Stomach (tissue), 9 donors: Measurements from ENCODE around the gene DPYSL4. TPM values are rescaled to one million over a fixed set of nuclear protein-coding genes. Genes with fewer than 3 reads are reported as not detected.

Experiments
- DNase-seq, 2 donors: peaks; one replicate each; pipeline versions ENCODE4 v3.0.0 to v3.0.0-alpha.2; 2013 to 2019
- H3K27ac ChIP-seq, 5 donors: fragments of 200-600 bp in 4 of 5; sonication (generic) in 4 of 5; one replicate each; pipeline ENCODE4 v1.5.1; 2013 to 2019; ENCODE audit warnings: mild to moderate bottlenecking in 1 of 5, moderate library complexity in 1 of 5
- H3K27me3 ChIP-seq, 3 donors: fragments of 200-600 bp; sonication (generic); one replicate each; pipeline ENCODE4 v1.5.1; 2017 to 2019; ENCODE audit warnings: mixed run types in 1 of 3
- H3K36me3 ChIP-seq, 4 donors: fragments of 200-600 bp; sonication (generic); 1 replicate in 3 of 4; 2 replicates in 1 of 4; pipeline ENCODE4 v1.5.1; 2016 to 2019
- H3K4me1 ChIP-seq, 4 donors: fragments of 200-600 bp; sonication (generic); one replicate each; pipeline ENCODE4 v1.5.1; 2016 to 2019
- H3K4me3 ChIP-seq, 4 donors: fragments of 200-600 bp; sonication (generic) in 3 of 4; one replicate each; pipeline ENCODE4 v1.5.1; 2016 to 2019; ENCODE audit warnings: mild to moderate bottlenecking in 1 of 4
- H3K9me3 ChIP-seq, 4 donors: fragments of 200-600 bp; sonication (generic); one replicate each; pipeline ENCODE4 v1.5.1; 2016 to 2019
- CTCF ChIP-seq, 7 experiments: fragments of 450-650 bp in 4 of 7; fragments of 200-600 bp in 3 of 7; sonication (generic) in 3 of 7; IDR thresholded peaks; one replicate each; pipeline ENCODE4 v1.5.1; 2016 to 2019; ENCODE audit warnings: antibody characterized with exemption in 7 of 7, control low read depth in 2 of 7, mild to moderate bottlenecking in 1 of 7
- EP300 ChIP-seq: sonication (generic); formaldehyde crosslinking; IDR thresholded peaks from one replicate; pipeline ENCODE4 v1.6.1; 2017; ENCODE audit warnings: antibody characterized with exemption
- POLR2A ChIP-seq, 4 donors: fragments of 450-650 bp; IDR thresholded peaks; one replicate each; pipeline ENCODE4 v1.6.1; 2016; ENCODE audit warnings: antibody characterized with exemption in 4 of 4, control low read depth in 2 of 4, mild to moderate bottlenecking in 1 of 4, moderate library complexity in 1 of 4
- POLR2AphosphoS5 ChIP-seq, 3 donors: sonication (generic); formaldehyde crosslinking; IDR thresholded peaks; one replicate each; pipeline ENCODE4 v1.6.1; 2016; ENCODE audit warnings: antibody characterized with exemption in 3 of 3
- WGBS, 5 donors: extraction: QIAGEN DNeasy Blood & Tissue Kit in 3 of 5; methylation state at CpG; one replicate each; pipeline versions ENCODE4 v1.1.5 to v1.1.7; 2013 to 2018; 5-methylcytosine and 5-hydroxymethylcytosine counted together
- intact Hi-C: fragments of 100-400 bp; cut with DNase I; formaldehyde crosslinking; loops from one replicate; pipeline ENCODE4 v1.15.1; 2023; ENCODE audit warnings: low total_unique reads
- polyA plus RNA-seq, 3 donors: library from polyadenylated mRNA; stranded (reverse); fragments of 200-250 nt; gene quantifications; one replicate each; pipeline ENCODE4 v1.2.3, GENCODE V29; 2013
- total RNA-seq, 5 donors: library from RNA; depleted of rRNA; stranded (reverse); fragments of >200 nt; gene quantifications; one replicate each; pipeline versions ENCODE4 v1.1.0 to v1.2.3, GENCODE V29; 2014 to 2016
- donor health status: healthy with polysubstance abuse.
- donor health status: Bipolar disorder and iron deficiency.
- donor health status: healthy.

The DPYSL4 gene
- total and polyA plus RNA-seq, 8 donors = 0.43 to 2.0 (median 0.68) TPM; not detected in 3

DNA sequence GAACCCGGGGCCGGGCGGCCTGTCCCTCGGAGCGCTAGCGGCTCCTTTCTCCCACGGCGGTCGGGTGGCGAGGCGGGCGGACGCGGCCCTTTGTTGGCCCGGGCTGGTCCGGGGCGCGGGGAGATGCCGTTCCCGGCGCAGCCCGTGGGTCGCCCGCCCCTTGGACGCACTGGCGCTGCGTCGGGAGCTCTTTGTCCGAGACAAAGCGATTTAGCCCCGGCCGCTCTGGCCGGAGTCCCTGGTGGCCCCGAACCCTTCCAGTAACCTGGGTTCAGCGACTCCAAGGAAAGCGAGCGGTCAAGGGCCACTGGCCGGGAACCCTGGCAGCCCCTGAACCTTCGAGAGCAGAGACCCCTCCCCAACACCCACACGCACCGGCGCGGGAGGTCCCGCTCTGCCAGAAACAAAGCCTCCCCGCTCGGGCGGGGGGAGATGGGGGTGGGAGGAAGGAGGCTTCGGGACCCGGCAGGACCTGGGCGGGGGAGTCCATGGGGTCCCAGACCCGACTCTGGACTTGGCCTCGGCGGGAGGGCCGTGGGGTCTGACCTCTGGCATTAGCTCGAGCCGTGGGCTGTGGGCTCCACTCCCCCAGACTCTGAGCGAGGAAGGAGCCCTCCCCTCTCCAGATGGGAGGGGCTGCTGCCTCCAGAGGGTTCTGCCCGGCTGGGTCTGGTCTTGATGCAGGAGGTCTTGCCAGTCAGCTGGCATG, 836 bp downstream of the DPYSL4 start:
- DNase-seq = peak in 1 of 2 donors; percentile 43
- intact Hi-C loops = no loop called here
- no peak overlapping the region for H3K27ac ChIP-seq
- H3K27me3 ChIP-seq = peaks cover 20 to 72% (median 58%) of the 10 kb centered on the region in 3 donors
- peak overlapping the region; percentile 39 to 49 (median 44) for H3K4me3 ChIP-seq
- H3K4me1 ChIP-seq = peaks cover 25 to 27% (median 26%) of the 10 kb centered on the region in 4 donors
- TF ChIP-seq CTCF (IDR thresholded peaks at IDR 0.05) (no peak), POLR2AphosphoS5 (IDR thresholded peaks at IDR 0.05) (no peak), EP300 (no peak), POLR2A (IDR thresholded peaks at IDR 0.05) (no peak)
- 3 to 14% (median 4%) methylated on average over 10 to 58 of the region's 58 CpGs for WGBS, 5 donors
- H3K9me3 ChIP-seq = no peaks in the 10 kb centered on the region
- H3K36me3 ChIP-seq = no peaks in the 10 kb centered on the region

DNA sequence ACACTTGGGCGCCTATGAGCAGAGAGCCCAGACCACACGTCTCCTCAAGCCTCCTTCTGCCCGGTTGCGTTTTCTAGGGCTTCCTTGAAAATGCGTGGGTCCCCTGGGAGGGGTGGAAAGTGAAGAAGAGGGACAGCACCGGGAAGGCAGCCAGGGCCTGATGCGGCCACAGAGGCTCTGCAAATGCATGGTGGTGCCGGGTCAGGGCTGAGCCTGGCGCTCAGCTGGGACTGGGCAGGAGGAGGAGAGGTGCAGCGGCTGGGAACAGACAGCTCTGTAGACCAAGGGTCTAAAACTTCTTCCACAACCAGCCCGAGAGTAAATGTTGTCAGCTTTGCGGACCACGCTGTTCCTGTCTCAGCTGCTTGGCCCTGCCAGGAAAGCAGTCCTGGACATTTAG, 1.6 kb downstream of the DPYSL4 start:
- H3K4me1 ChIP-seq = peaks cover 25 to 27% (median 26%) of the 10 kb centered on the region in 4 donors
- peaks cover 20 to 66% (median 58%) of the 10 kb centered on the region in 3 donors for H3K27me3 ChIP-seq
- TF ChIP-seq POLR2A (IDR thresholded peaks at IDR 0.05) (no peak), POLR2AphosphoS5 (IDR thresholded peaks at IDR 0.05) (no peak)
- no peak overlapping the region for H3K4me3 ChIP-seq
- no peaks in the 10 kb centered on the region for H3K36me3 ChIP-seq
- H3K9me3 ChIP-seq = no peaks in the 10 kb centered on the region
- intact Hi-C loops = no loop called here
- DNase-seq = no peak
- WGBS, 5 donors = 52 to 60% (median 55%) methylated on average over 11 to 13 of the region's 13 CpGs
- no peak overlapping the region for H3K27ac ChIP-seq

- H3K36me3 ChIP-seq = no peaks in the 10 kb centered on the region
- 85 to 92% (median 89%) methylated on average over 16 of the region's 16 CpGs for WGBS, 5 donors
- no peak overlapping the region for H3K27ac ChIP-seq
- no peak overlapping the region for H3K4me3 ChIP-seq
- intact Hi-C loops = no loop called here
- peaks cover 20 to 60% (median 58%) of the 10 kb centered on the region in 3 donors for H3K27me3 ChIP-seq
- H3K4me1 ChIP-seq = peaks cover 25 to 27% (median 26%) of the 10 kb centered on the region in 4 donors
- DNase-seq = no peak
- no peak for TF ChIP-seq EP300
- no peak for TF ChIP-seq POLR2AphosphoS5 (IDR thresholded peaks at IDR 0.05)
- TF ChIP-seq POLR2A (IDR thresholded peaks at IDR 0.05) = no peak
- TF ChIP-seq CTCF (IDR thresholded peaks at IDR 0.05) = no peak
- H3K9me3 ChIP-seq = no peaks in the 10 kb centered on the region
These were observed 2.3 kb downstream of the DPYSL4 start for GRCh38 chr10:132189016-132189415.

DNA sequence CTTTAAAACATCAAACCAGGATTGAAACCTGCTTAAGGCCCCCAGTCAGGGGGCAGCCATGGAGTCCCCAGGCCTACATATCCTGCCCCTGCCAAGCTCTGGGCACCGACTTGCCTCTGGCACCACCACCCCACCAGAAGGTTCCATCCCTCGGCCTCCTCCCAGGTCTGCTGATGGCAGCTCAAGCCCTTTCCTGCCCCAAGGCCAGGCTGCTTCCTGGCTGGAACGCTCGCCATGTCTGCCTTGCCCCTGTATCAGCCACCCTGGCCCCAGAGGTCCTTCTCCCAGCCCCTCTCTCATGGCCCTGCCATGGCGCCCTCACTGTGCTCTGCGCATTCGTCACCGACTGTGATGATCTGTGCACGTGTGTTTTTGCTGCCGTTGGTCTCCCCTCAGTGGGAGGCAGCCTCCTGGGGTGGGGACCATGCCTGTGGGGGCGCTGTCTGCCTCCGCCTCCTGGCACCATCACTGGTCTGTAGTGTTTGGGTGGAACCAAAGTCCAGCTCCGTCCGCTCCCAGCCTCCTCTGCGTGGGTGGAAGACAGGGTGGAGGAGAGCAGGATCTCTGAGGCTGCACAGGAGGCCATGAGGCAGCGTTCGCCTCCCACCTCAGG, 3.2 kb downstream of the DPYSL4 start:
- no peak overlapping the region for H3K4me3 ChIP-seq
- peaks cover 25 to 27% (median 26%) of the 10 kb centered on the region in 4 donors for H3K4me1 ChIP-seq
- H3K27ac ChIP-seq = no peak overlapping the region
- H3K27me3 ChIP-seq = peaks cover 20 to 58% (median 51%) of the 10 kb centered on the region in 3 donors
- no peaks in the 10 kb centered on the region for H3K9me3 ChIP-seq
- H3K36me3 ChIP-seq = no peaks in the 10 kb centered on the region
- 86 to 91% (median 89%) methylated on average over 16 to 17 of the region's 17 CpGs for WGBS, 5 donors
- no peak for DNase-seq
- no peak for TF ChIP-seq POLR2AphosphoS5 (IDR thresholded peaks at IDR 0.05)
- TF ChIP-seq POLR2A (IDR thresholded peaks at IDR 0.05) = no peak
- intact Hi-C loops = no loop called here

DNA sequence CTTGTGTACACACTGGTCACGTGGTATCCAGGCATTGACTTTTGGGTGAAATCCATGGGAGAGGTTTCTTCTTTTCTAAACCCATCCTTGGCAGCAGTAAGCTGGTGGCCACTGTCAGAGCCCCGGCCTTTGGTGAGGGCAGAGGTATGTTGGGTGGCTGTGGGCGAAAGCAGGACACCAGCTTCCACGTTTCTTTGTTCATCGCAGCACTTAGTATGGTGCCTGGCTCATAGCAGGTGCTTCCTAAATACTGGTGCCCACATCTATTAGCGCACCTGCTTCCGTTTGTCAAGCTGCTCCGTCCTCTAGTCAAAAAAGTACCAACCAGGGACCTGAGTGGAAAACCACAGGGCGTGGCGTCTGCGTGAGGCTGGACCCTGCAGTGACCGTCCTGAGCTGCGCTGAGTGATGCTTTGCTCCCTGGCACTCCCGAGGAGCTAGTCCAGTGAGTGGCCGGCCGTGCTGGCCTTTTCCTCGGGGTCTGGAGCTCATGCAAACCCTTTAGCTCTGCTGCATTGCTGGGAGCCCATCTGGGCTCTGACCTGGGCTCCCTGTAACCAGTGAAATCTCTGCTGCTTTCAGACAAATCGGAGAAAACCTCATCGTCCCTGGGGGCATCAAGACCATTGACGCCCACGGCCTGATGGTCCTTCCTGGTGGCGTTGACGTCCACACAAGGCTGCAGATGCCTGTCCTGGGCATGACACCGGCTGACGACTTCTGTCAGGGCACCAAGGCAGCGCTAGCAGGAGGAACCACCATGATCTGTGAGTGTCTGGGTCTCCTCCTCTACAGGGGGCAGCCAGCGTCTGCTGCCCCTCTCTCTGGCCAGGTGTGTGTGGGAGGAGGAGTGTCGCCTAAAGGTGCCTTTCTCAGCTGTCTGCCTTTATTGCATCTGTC, 5.6 kb downstream of the DPYSL4 start:
- H3K9me3 ChIP-seq = no peaks in the 10 kb centered on the region
- intact Hi-C loops = no loop called here
- H3K27me3 ChIP-seq = peaks cover 8 to 44% (median 26%) of the 10 kb centered on the region in 3 donors
- no peaks in the 10 kb centered on the region for H3K36me3 ChIP-seq
- peaks cover 6% of the 10 kb centered on the region in 4 donors for H3K4me1 ChIP-seq
- 90 to 95% (median 90%) methylated on average over 22 to 28 of the region's 28 CpGs for WGBS, 5 donors
- no peak for DNase-seq
- no peak overlapping the region for H3K27ac ChIP-seq
- no peak overlapping the region for H3K4me3 ChIP-seq
- no peak for TF ChIP-seq POLR2AphosphoS5 (IDR thresholded peaks at IDR 0.05)
- no peak for TF ChIP-seq EP300
- no peak for TF ChIP-seq CTCF (IDR thresholded peaks at IDR 0.05)
- TF ChIP-seq POLR2A (IDR thresholded peaks at IDR 0.05) = no peak
